Mesothelial cell of epicardium (in vitro differentiated cells): ENCODE measurements around the gene MAP7D2. TPM values are rescaled to one million over a fixed set of nuclear protein-coding genes. Genes with fewer than 3 reads are reported as not detected.

ENCODE experiments used
- DNase-seq, 2 experiments: peaks; one replicate each; pipeline ENCODE4 v3.0.0; 2021; ENCODE audit warnings: low spot score in 2 of 2; ENCODE audit not compliant: unreplicated experiment in 2 of 2
- H3K27ac Mint-ChIP-seq: 2 replicates; pipeline ENCODE4 v1.8.0; 2021; ENCODE audit warnings: mixed read lengths
- H3K27me3 Mint-ChIP-seq: 2 replicates; pipeline ENCODE4 v1.8.0; 2021; ENCODE audit warnings: low read depth, mixed read lengths
- H3K36me3 Mint-ChIP-seq: 2 replicates; pipeline ENCODE4 v1.8.0; 2021; ENCODE audit warnings: mixed read lengths
- H3K4me1 Mint-ChIP-seq: 2 replicates; pipeline ENCODE4 v1.8.0; 2021; ENCODE audit warnings: mixed read lengths
- H3K4me3 Mint-ChIP-seq: 2 replicates; pipeline ENCODE4 v1.8.0; 2021; ENCODE audit warnings: mild to moderate bottlenecking, moderate library complexity, mixed read lengths
- H3K9me3 Mint-ChIP-seq: 2 replicates; pipeline ENCODE4 v1.8.0; 2021; ENCODE audit warnings: mixed read lengths
- CTCF ChIP-seq: fragments of 200-600 bp; sonication (generic); IDR thresholded peaks from one replicate; pipeline ENCODE4 v1.5.0; 2021; ENCODE audit warnings: antibody characterized with exemption; ENCODE audit not compliant: unreplicated experiment
- total RNA-seq: library from RNA; stranded (reverse); gene quantifications from 3 replicates; pipeline ENCODE4 v1.2.1, GENCODE V29; 2021

MAP7D2 gene
- total RNA-seq, 1 donor from 2014 or later = 1.3 TPM

- no peaks in the 10 kb centered on the region for H3K4me1 Mint-ChIP-seq
- H3K27me3 Mint-ChIP-seq = no peaks in the 10 kb centered on the region
- no peak for DNase-seq
- H3K4me3 Mint-ChIP-seq = no peak overlapping the region
- H3K27ac Mint-ChIP-seq = no peak overlapping the region
- peaks cover 16% of the 10 kb centered on the region for H3K9me3 Mint-ChIP-seq
- H3K36me3 Mint-ChIP-seq = no peaks in the 10 kb centered on the region
- no peak for TF ChIP-seq CTCF
Observed at GRCh38 chrX:20046864-20047263, 69.8 kb downstream of the MAP7D2 start.

- H3K27me3 Mint-ChIP-seq = no peaks in the 10 kb centered on the region
- H3K36me3 Mint-ChIP-seq = no peaks in the 10 kb centered on the region
- no peak for TF ChIP-seq CTCF
Observed at GRCh38 chrX:20046223-20046622, 70.5 kb downstream of the MAP7D2 start.

GRCh38 chrX:20042221-20042620, 74.5 kb downstream of the MAP7D2 start:
- Mint-ChIP-seq H3K4me1 (no peaks in the 10 kb centered on the region), H3K36me3 (no peaks in the 10 kb centered on the region), H3K4me3 (no peak overlapping the region), H3K9me3 (peaks cover 27% of the 10 kb centered on the region), H3K27me3 (no peaks in the 10 kb centered on the region), H3K27ac (no peak overlapping the region)
- no peak for TF ChIP-seq CTCF
- DNase-seq = no peak

More at GRCh38 chrX:20046223-20046622, 70.5 kb downstream of the MAP7D2 start:
- DNase-seq = no peak
- H3K4me1 Mint-ChIP-seq = no peaks in the 10 kb centered on the region
- H3K9me3 Mint-ChIP-seq = peaks cover 14% of the 10 kb centered on the region
- H3K4me3 Mint-ChIP-seq = no peak overlapping the region
- no peak overlapping the region for H3K27ac Mint-ChIP-seq

- no peaks in the 10 kb centered on the region for H3K36me3 Mint-ChIP-seq
- H3K4me3 Mint-ChIP-seq = no peak overlapping the region
- no peak overlapping the region for H3K27ac Mint-ChIP-seq
- no peaks in the 10 kb centered on the region for H3K27me3 Mint-ChIP-seq
- peaks cover 26% of the 10 kb centered on the region for H3K9me3 Mint-ChIP-seq
- TF ChIP-seq CTCF = no peak
- no peak for DNase-seq
- no peaks in the 10 kb centered on the region for H3K4me1 Mint-ChIP-seq
Observed at GRCh38 chrX:20038966-20039365, 77.7 kb downstream of the MAP7D2 start.

- Mint-ChIP-seq H3K4me3 (no peak overlapping the region), H3K36me3 (no peaks in the 10 kb centered on the region)
- DNase-seq = no peak
Observed at GRCh38 chrX:20037186-20037585, 79.5 kb downstream of the MAP7D2 start.

More at GRCh38 chrX:20037186-20037585, 79.5 kb downstream of the MAP7D2 start:
- Mint-ChIP-seq H3K27me3 (no peaks in the 10 kb centered on the region), H3K27ac (no peak overlapping the region), H3K4me1 (no peaks in the 10 kb centered on the region), H3K9me3 (peaks cover 36% of the 10 kb centered on the region)
- no peak for TF ChIP-seq CTCF
